Skeletal muscle tissue (tissue), 4 donors: ENCODE measurements around the gene RGPD6. TPM values are rescaled to one million over a fixed set of nuclear protein-coding genes. Genes with fewer than 3 reads are reported as not detected.
"Not testable (repeated sequence)": the region's sequence is repeated elsewhere in the genome, so short reads cannot be mapped to it uniquely, and the experiment has no call there.

ENCODE experiments used
- H3K27ac ChIP-seq: one replicate; pipeline ENCODE4 v1.7.0; 2013; ENCODE audit warnings: mild to moderate bottlenecking, low read depth, low read length, inconsistent platforms
- H3K27me3 ChIP-seq, 3 donors: one replicate each; pipeline ENCODE4 v1.7.0; 2013; ENCODE audit warnings: low read length in 3 of 3; ENCODE audit not compliant: control insufficient read depth in 3 of 3, insufficient read depth in 3 of 3
- H3K36me3 ChIP-seq, 3 donors: one replicate each; pipeline ENCODE4 v1.7.0; 2013; ENCODE audit warnings: low read length in 3 of 3; ENCODE audit not compliant: control insufficient read depth in 3 of 3, insufficient read depth in 3 of 3
- H3K4me1 ChIP-seq, 3 donors: one replicate each; pipeline ENCODE4 v1.7.0; 2013; ENCODE audit warnings: low read length in 3 of 3, mild to moderate bottlenecking in 3 of 3; ENCODE audit not compliant: control insufficient read depth in 3 of 3, insufficient read depth in 3 of 3
- H3K4me3 ChIP-seq, 3 donors: one replicate each; pipeline ENCODE4 v1.7.0; 2013; ENCODE audit warnings: low read length in 3 of 3
- H3K9ac ChIP-seq, 3 donors: one replicate each; pipeline ENCODE4 v1.7.0; 2013; ENCODE audit warnings: low read length in 3 of 3, mild to moderate bottlenecking in 3 of 3, moderate library complexity in 2 of 3, low read depth in 1 of 3
- H3K9me3 ChIP-seq, 3 donors: one replicate each; pipeline ENCODE4 v1.7.0; 2013; ENCODE audit warnings: low read length in 3 of 3; ENCODE audit not compliant: control insufficient read depth in 3 of 3
- total RNA-seq: library from RNA; depleted of rRNA; stranded (reverse); fragments of >200 nt; gene quantifications from one replicate; pipeline ENCODE4 v1.2.3, GENCODE V29; 2014
- donor health status: Osteomylitis.

The RGPD6 gene
- total RNA-seq, 1 donor from 2014 or later: 66.3 TPM

DNA sequence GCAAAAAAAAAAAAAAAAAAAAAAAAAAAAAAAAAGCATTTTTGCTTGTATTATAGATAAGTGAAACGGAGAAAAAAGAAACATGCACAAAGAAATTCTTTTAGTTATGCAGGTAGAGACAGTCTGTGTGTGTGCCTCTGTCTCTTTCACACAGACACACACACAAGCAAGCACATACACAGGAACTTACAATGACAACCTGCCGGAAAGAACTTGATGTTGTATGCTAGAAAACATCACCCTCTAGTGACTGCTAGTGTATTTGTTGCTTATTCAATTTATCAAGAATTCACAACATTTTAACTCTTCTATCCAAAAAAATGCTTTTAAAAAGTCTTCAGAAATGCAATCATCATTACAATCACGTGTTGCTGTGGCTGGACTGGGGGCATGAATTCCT lies 95.8 kb downstream of the RGPD6 start:
- not testable (repeated sequence) for H3K4me1 ChIP-seq, H3K27me3 ChIP-seq, H3K36me3 ChIP-seq, H3K9ac ChIP-seq, H3K4me3 ChIP-seq, H3K27ac ChIP-seq, H3K9me3 ChIP-seq

DNA sequence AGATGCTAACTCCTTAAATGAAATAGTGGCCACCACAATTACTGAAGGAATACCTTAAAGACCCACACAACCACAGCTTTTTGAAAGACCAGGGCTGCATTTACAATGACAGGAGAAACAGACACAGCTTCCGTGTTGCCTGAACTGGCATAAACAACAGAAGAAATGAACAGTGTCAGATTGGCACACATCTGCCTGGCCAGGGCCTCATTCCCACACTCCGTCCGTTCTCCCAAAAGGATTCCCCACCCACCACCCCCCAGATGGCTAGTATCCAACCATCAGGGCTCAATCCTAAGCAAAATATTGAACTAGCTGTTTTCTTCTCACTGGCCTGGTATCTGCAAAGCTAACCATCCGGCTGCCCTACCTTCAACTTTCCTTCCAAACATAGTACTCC lies 96.9 kb downstream of the RGPD6 start:
- not testable (repeated sequence) for H3K4me3 ChIP-seq, H3K9ac ChIP-seq, H3K27me3 ChIP-seq, H3K36me3 ChIP-seq, H3K27ac ChIP-seq, H3K4me1 ChIP-seq, H3K9me3 ChIP-seq

DNA sequence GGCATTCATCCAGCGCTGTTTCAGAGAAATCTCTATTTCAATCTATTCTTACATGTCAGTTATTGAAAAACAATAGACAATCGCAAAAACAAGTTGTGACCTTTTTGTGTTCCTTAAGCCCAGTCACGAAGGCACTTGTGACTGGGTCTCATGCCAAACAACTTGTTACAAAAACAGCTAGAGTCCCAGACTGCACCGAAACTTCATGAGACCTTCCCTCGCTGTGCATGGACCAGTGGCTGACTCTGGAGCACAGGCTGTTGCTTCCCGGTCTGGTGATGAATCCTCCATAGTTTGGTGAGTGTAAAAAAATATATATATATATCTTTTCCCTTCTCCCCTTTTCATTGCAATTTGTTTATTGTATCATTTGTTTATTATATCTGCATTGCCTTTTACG lies 99.7 kb downstream of the RGPD6 start:
- not testable (repeated sequence) for H3K4me3 ChIP-seq, H3K36me3 ChIP-seq, H3K4me1 ChIP-seq, H3K9me3 ChIP-seq, H3K27me3 ChIP-seq, H3K9ac ChIP-seq, H3K27ac ChIP-seq

- H3K27ac ChIP-seq, H3K27me3 ChIP-seq, H3K4me3 ChIP-seq, H3K9me3 ChIP-seq, H3K36me3 ChIP-seq, H3K4me1 ChIP-seq, H3K9ac ChIP-seq: not testable (repeated sequence)
Observed at GRCh38 chr2:110476952-110477351, 100.1 kb downstream of the RGPD6 start.

- H3K4me1 ChIP-seq, H3K27ac ChIP-seq, H3K36me3 ChIP-seq, H3K9me3 ChIP-seq, H3K27me3 ChIP-seq, H3K9ac ChIP-seq, H3K4me3 ChIP-seq: not testable (repeated sequence)
Observed at GRCh38 chr2:110475627-110476359, 101.2 kb downstream of the RGPD6 start.

DNA sequence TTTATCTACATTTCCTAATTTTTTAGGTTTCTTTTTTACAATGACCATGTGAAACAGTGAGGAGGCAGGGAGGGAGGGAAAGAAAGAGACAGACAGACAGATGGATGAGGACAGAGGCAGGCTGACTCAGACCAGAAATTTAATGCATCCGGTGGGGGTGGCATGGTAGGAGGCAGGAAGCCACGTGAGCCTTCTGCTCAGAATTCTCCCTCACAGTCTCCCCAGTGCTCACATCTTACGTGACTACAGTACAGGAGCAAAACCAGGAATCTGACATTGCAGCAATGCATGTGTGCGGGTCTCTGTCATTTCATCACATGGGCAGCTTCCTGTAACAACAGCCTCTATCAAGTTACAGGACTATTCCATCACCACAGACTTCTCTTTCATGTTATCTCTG lies 102.1 kb downstream of the RGPD6 start:
- not testable (repeated sequence) for H3K36me3 ChIP-seq, H3K27me3 ChIP-seq, H3K4me3 ChIP-seq, H3K4me1 ChIP-seq, H3K9me3 ChIP-seq, H3K27ac ChIP-seq, H3K9ac ChIP-seq

- not testable (repeated sequence) for H3K9ac ChIP-seq, H3K36me3 ChIP-seq, H3K4me1 ChIP-seq, H3K27me3 ChIP-seq, H3K9me3 ChIP-seq, H3K4me3 ChIP-seq, H3K27ac ChIP-seq
Observed at GRCh38 chr2:110473059-110473358, 104.0 kb downstream of the RGPD6 start.

GRCh38 chr2:110472171-110473058 lies 104.6 kb downstream of the RGPD6 start, which contains the start of gene LIMS4:
Gene LIMS4, minus strand, starts transcription at chr2:110472816. Its CDS starts 38 bp downstream, at chr2:110472778.
- H3K4me3 ChIP-seq, H3K9me3 ChIP-seq, H3K36me3 ChIP-seq, H3K9ac ChIP-seq, H3K27ac ChIP-seq, H3K27me3 ChIP-seq, H3K4me1 ChIP-seq: not testable (repeated sequence)

- H3K9ac ChIP-seq, H3K27me3 ChIP-seq, H3K27ac ChIP-seq, H3K36me3 ChIP-seq, H3K4me1 ChIP-seq, H3K9me3 ChIP-seq, H3K4me3 ChIP-seq: not testable (repeated sequence)
Observed at GRCh38 chr2:110468921-110469320, 108.1 kb downstream of the RGPD6 start.

- H3K36me3 ChIP-seq, H3K27me3 ChIP-seq, H3K4me3 ChIP-seq, H3K27ac ChIP-seq, H3K9ac ChIP-seq, H3K9me3 ChIP-seq, H3K4me1 ChIP-seq: not testable (repeated sequence)
Observed at GRCh38 chr2:110465312-110465711, 111.7 kb downstream of the RGPD6 start.
